ENCODE measurements around the gene TAS1R2. TPM values are rescaled to one million over a fixed set of nuclear protein-coding genes. Genes with fewer than 3 reads are reported as not detected.

The TAS1R2 gene
- total and polyA plus RNA-seq, 9 of the 15 experiments (the other 6 are each of a cell fraction or from before 2014, with no cell fraction given) = not detected

DNA sequence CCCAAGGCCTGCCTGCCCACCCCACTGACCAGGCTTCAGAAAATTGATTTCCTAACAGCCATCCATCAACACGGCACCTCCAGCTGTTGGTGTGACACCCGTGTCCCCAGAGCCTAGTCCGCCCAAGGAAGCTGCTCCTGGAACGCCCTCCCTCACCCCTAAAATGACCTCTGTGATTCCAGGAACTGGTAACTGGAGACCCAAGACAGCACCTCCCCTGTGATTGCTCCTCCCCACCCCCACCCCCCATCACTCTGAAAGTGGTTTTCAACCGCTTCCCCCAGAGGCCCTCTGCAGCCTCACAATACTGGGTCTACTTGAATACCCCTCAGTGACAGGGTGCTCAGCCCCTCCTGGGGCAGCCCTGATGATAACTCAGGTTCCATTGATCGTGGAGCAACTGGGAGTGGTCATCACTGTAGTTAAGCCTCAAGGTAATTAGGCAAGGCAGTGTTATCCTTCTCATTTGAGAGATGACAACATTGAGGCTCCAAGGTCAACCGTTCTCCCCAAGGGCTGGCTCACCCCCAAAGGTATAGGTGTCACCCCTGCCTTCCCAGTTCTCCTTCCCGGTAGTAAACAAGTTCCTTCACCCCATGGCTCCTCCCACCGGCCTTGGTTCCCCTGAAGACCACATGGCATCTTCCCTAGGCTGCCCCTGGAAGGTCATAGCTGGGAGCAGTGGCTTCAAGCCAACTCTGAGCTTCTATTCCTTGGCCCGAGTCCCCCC lies 52.0 kb downstream of the TAS1R2 start (continued):
- TF ChIP-seq, protein P1, sequence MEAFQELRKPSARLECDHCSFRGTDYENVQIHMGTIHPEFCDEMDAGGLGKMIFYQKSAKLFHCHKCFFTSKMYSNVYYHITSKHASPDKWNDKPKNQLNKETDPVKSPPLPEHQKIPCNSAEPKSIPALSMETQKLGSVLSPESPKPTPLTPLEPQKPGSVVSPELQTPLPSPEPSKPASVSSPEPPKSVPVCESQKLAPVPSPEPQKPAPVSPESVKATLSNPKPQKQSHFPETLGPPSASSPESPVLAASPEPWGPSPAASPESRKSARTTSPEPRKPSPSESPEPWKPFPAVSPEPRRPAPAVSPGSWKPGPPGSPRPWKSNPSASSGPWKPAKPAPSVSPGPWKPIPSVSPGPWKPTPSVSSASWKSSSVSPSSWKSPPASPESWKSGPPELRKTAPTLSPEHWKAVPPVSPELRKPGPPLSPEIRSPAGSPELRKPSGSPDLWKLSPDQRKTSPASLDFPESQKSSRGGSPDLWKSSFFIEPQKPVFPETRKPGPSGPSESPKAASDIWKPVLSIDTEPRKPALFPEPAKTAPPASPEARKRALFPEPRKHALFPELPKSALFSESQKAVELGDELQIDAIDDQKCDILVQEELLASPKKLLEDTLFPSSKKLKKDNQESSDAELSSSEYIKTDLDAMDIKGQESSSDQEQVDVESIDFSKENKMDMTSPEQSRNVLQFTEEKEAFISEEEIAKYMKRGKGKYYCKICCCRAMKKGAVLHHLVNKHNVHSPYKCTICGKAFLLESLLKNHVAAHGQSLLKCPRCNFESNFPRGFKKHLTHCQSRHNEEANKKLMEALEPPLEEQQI (IDR thresholded peaks at IDR 0.05) = no peak

- no peak overlapping the region for H3K4me3 ChIP-seq
- H3K27ac ChIP-seq (ENCODE audit: extremely low read depth, low read depth, low read length) = peak overlapping the region; percentile 87
- H3K9me1 ChIP-seq (ENCODE audit: control insufficient read depth, insufficient read depth, low read length) = no peaks in the 10 kb centered on the region
- POLR2A ChIA-PET = interaction anchor here (1.0 to 1.1 kb wide), 2 partner anchors 10 to 14 kb away, joined by 3 to 5 read pairs; no protein-coding TSS in a partner anchor
- H3K36me3 ChIP-seq (ENCODE audit: control insufficient read depth, insufficient read depth, low read length) = no peaks in the 10 kb centered on the region
- CTCF ChIA-PET (ENCODE audit: low intra/inter-chr PET ratio) = interaction anchor here (0.5 kb wide), 1 partner anchor 15 kb away, joined by 3 read pairs; no protein-coding TSS in a partner anchor
- H3K4me2 ChIP-seq (ENCODE audit: insufficient read depth, low read length) = peak overlapping the region; percentile 74; the same call in 1 of the 2 replicates
- no peak for ATAC-seq
- intact Hi-C loops (cut with micrococcal nuclease) (no loop called here), in situ Hi-C loops (cut with MboI) (no loop called here)
- no peak for FAIRE-seq
- no peaks in the 10 kb centered on the region for H3K27me3 ChIP-seq (ENCODE audit: control insufficient read depth in 2 of 2, insufficient read depth in 2 of 2, low read length in 2 of 2)
- DNase-seq (ENCODE audit: extremely low read depth in 1 of 4, low spot score in 3 of 4) = no peak
- H4K20me1 ChIP-seq (replicated peaks; ENCODE audit: control insufficient read depth, insufficient read depth, low read length) = no peaks in the 10 kb centered on the region
- no peaks in the 10 kb centered on the region for H3K9me3 ChIP-seq (replicated peaks; ENCODE audit: control insufficient read depth, insufficient read depth, low read depth, low read length)
- 72% methylated on average over 7 of the region's 7 CpGs for WGBS (ENCODE audit: insufficient coverage, low coverage, missing lambda C conversion rate)
- no TSS peak for BruUV-seq (replicated peaks)
- no peaks in the 10 kb centered on the region for H3K79me2 ChIP-seq (ENCODE audit: control insufficient read depth, insufficient read depth, low read length)
- H3K4me1 ChIP-seq (replicated peaks in 1 of 2; ENCODE audit: control insufficient read depth in 2 of 2, insufficient read depth in 2 of 2, low read length in 2 of 2) = peaks cover 21 to 31% of the 10 kb centered on the region in 2 experiments
- peak overlapping the region; percentile 88 for H2AFZ ChIP-seq (ENCODE audit: low read depth, low read length)
- peak overlapping the region in 1 of 2 experiments; percentile 29; a peak in 1 of 4 replicates for H3K9ac ChIP-seq (ENCODE audit: insufficient read depth in 1 of 2, low read depth in 2 of 2, low read length in 2 of 2)
- TF ChIP-seq DLX4 (CRISPR knock-in tag; IDR thresholded peaks at IDR 0.05) (no peak), HLTF (IDR thresholded peaks at IDR 0.05) (0 out of 2 replicates have a peak, but pooled peaks have one; percentile 49), RCOR1 (IDR thresholded peaks at IDR 0.05; ENCODE audit: borderline replicate concordance in 1 of 2, low read depth in 2 of 2, low read length in 2 of 2) (peak in 1 of 2 experiments; percentile 43; a peak in 1 of 4 replicates), TEAD1 (CRISPR knock-in tag; IDR thresholded peaks at IDR 0.05) (no peak), ZNF280A (IDR thresholded peaks at IDR 0.05; ENCODE audit: low read depth, partially characterized antibody) (peak; percentile 56), RBM17 (IDR thresholded peaks at IDR 0.05; ENCODE audit: borderline replicate concordance, low read depth, low read length) (no peak), CTCF (IDR thresholded peaks at IDR 0.05 in 2 of 3, conservative IDR thresholded peaks at IDR 0.05 in 1 of 3; ENCODE audit: insufficient read depth in 2 of 3, low read depth in 1 of 3, low read length in 3 of 3) (peak in 2 of 3 experiments; percentile 29 to 38; a peak in 4 of 6 replicates), CBX3 (IDR thresholded peaks at IDR 0.05; ENCODE audit: borderline replicate concordance in 1 of 2, low read length in 2 of 2) (0 out of 3 replicates have a peak, but pooled peaks of 1 of the 2 experiments have one; percentile 23)
These were observed 53.3 kb downstream of the TAS1R2 start for GRCh38 chr1:18805925-18806849.
